HG03108 (cell line): ENCODE data around the gene METTL24.
"Not testable (repeated sequence)": the region's sequence is repeated elsewhere in the genome, so short reads cannot be mapped to it uniquely, and the experiment has no call there.

Experiments
- ATAC-seq: cut with Tn5 transposase; IDR thresholded peaks from one replicate; pipeline ENCODE4 v1.9.1; 2021; ENCODE audit warnings: moderate library complexity; ENCODE audit not compliant: unreplicated experiment

Gene METTL24

DNA sequence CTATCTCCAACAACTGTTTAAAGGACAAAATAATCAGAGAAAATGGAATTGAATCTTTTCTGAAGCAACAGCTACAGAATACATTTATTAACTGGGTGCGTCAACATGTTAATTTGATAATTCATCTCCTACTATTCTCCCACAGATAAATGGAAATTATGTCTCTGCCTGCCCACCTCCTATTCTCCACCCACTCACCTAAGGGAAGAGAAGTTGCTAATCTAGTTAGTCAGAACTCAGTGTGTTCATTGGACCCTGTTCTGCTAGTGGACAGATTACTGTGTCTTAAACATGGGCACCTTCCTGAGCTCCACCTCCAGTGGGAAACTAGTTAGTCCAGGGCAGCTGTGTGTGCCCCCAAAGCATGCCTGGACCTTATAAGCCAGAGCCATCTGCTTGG lies 41.0 kb downstream of the METTL24 start:
- ATAC-seq, result no peak

DNA sequence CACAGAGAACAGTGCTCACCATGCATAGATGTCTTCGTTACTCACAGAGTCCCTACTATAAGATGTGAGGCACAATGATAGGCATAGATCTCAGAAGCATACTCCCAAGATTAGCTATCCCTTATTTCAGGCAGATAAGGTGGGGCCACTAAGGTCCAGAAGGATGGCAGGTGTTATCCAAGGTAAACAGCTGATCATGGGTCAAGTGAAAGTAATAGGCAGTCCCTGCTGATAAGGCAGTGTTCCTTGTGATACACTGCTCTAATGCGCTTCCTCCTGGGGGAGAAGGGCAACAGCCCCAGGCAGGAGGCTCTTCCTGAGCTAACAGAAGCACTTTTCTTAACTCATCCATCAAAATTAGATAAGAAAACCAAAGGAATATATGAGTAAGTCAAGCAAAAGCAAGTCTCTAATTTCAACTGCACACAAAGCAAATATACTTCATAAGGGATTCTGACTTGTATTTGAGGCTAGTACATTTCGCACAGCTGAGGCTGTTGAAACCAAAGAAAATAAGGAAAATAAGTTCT lies 42.2 kb downstream of the METTL24 start:
- ATAC-seq, result no peak

DNA sequence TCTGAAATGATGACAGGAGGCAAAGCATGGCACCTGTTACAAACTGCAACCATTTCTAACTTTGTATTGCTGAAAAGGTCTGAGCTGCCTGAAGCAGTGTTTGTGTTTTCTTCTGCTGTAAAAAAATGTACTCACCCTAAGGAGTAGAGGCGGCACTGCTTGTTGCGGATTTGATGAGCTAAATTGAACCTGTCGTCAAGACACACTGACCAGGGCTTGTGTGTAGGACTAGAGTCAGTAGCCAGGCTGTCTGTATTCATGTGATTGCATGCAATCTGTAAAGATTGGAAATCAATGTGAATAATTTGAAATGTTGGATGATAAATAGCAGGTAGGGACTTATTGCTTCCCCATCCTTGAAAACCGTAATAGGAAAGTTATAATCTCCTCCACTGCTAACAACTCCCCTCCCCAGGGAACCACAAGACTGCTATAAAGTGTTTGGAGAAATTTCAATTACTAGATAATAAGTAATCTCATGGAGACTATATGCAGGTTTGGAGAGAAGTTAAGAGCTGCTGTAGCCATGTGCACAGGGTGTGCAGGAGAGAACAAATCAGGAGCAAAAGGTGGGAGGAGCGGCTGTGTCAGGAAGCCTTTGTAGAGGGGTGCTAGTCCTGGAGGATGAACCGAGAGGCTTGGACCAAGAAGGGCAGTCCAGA lies 42.8 kb downstream of the METTL24 start:
- no peak for ATAC-seq

DNA sequence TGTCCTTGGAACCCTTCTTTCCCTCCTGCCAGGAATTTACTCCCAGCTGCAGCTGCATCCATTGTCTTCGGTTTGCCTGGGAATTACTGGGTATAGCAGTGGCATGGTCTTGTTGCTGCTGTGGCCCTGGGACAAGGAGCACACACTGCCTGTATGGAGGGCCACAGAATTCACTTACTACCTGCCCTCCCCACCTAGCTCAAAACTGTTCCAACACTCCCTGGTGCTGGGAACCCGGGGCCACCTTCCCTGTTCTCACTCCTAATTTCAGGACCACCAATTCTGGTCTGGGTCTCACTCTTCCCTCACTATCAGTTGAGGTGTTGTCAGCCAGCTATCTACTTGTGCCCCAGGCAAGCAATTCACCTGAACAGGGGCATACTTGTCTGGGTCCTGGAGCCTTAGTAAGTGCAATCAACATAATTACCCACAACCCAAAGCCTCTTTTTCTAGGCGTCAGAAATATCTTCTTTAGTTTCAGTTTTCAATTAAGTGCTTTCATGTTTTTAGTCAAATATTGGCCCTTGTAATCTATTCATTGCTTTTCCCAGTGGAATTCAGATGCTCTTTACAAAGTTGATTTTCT lies 47.2 kb downstream of the METTL24 start:
- no peak for ATAC-seq

DNA sequence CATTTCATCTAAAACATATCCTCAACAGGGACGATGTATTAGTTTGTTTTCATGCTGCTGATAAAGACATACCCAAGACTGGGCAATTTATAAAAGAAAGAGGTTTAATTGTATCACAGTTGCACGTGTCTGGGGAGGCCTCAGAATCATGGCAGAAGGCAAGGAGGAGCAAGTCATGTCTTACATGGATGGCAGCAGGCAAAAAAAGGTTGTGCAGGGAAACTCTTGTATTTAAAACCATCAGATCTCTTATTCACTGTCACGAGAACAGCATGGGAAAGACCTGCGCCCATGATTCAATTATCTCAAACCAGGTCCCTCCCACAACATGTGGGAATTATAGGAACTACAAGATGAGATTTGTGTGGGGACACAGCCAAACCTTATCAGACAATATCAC lies 48.7 kb downstream of the METTL24 start:
- ATAC-seq, result not testable (repeated sequence)

DNA sequence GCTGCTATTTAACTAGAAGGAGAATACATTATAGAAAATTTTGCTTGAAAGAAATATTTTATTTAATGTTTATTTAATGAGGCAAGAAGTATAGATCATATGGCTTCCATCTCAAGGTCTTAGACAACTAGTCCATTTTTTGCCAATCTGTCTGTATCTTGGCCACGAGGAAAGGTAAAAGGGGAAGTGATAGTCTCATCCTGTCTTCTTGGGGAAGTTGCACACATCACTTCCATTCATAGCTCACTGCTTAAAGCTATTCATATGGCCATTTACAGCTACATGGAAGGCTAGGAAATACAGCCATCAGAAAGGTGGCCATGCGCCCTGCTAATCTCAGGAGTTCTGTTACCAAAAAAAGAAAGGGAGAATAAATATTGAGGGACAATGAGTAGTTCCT lies 50.8 kb downstream of the METTL24 start:
- no peak for ATAC-seq

DNA sequence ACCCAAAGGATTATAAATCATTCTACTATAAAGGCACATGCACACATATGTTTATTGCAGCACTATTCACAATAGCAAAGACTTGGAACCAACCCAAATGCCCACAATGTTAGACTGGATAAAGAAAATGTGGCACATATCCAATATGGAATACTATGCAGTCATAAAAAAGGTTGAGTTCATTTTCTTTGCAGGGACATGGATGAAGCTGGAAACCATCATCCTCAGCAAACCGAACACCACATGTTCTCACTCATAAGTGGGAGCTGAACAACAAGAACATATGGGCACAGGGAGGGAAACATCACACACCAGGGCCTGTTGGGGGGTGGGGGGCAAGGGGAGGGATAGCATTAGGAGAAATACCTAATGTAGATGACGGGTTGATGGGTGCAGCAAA lies 52.3 kb downstream of the METTL24 start:
- not testable (repeated sequence) for ATAC-seq

DNA sequence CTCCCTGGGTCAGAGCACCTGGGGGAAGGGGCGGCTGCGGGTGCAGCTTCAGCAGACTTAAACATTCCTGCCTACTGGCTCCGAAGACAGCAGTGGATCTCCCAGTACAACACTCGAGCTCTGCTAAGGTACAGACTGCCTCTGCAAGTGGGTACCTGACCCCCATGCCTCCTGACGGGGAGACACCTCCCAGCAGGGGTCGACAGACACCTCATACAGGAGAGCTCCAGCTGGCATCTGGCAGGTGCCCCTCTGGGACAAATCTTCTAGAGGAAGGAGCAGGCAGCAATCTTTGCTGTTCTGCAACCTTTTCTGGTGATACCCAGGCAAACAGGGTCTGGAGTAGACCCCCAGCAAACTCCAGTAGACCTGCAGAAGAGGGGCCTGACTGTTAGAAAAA lies 54.5 kb downstream of the METTL24 start:
- ATAC-seq, result not testable (repeated sequence)

DNA sequence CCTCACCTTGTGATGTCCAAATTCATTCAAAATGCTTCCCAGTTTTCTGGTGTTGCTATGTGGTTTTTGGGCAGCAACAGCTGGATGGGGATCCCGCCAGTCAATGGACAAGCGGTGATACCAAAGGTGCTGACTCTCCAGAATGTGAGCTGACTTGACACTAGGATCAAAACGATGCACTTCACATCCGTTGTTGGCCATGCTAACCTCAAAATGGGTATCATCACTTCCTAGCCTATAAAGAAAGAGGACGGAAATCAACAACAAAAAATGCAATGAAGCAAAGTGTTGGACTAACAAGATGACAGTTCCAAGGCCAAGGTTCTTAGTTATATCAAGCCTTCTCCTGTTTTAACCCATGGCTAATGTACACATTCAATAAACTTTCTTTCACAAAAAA lies 59.2 kb downstream of the METTL24 start:
- ATAC-seq, result no peak

DNA sequence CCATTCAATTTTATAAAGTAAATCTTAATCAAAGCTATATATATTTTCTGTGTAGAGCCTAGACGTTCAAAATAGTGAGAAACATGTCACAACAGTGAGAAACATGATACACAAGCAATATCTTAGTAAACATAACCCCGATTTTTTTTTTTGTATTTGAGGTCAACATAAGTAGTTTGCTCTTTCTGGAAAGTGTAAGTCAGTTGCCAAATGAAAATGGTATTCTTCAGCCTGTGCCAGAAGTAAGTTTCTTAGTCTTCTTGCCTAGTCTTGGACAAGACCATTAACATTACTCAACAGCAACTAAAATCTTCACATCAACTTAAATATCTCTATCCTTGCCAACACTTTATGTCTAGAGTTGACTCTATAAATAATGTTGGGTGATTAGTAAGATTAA lies 59.7 kb downstream of the METTL24 start:
- ATAC-seq, result no peak

DNA sequence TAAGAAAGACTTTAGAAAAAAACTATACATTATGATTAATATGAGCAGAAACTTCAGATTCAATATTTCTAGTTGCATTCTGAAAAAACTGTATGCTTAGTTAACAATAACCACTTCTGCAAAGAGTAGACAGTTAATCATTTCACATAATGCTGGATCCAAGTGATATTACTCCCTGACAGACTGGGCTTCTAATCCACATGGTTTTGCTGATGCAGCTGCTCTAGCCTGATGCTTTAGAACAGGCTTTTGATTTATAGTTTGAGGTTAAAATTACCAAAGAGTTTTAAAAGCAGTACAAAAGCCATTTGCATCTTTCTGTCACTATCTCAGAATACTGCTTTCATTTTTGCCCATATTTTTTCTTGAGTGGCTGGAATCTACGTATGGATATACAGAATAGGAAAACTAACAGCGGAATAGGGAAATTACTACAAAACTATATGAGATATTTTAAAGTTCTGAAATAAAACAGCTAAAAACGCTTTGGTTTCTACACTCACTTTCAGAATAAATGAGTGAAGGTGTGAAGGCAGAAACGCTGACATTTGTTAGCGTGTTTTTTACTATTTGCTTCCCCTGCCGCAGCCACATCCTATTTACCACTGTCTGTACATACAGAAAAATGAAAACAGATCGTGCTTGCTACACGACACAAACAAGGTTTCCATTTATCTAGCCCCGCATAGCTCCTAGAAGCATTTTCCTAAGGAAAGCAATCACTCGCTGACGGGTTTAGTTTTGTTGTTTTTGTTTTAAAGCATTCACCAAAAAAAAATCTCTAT lies 61.7 kb downstream of the METTL24 start:
- no peak for ATAC-seq

DNA sequence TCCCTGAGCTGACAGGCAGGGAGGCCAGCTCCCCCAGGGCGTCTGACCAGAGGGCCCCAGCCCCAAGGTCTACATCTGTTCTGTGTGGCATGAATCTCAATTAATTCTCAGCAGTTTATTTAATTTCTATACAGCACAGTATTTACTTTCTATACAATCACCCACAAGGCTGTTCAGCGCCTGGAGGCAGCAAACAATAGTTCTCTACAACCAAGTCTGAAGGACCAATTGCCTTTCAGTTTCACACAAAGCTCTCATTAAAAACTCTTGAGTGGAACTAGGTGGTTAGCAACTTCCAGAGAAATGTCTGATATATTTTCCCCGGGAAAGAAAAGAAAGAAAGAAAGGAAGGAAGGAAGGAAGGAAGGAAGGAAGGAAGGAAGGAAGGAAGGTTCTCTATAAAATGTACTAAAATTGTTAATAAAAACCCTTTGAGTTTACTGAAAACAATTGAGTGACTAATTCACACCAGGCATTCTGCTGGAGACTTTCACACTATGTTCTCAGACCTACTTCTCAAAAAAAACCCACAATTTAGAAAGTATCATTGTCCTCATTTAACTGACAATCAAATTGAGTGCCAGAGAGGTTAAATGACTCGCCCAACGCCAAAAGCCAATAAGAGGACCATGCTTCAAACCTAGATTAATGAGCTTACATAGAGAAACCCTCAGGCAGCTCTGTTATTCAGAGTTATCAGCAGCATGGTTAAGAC lies 62.5 kb downstream of the METTL24 start:
- ATAC-seq, result no peak

DNA sequence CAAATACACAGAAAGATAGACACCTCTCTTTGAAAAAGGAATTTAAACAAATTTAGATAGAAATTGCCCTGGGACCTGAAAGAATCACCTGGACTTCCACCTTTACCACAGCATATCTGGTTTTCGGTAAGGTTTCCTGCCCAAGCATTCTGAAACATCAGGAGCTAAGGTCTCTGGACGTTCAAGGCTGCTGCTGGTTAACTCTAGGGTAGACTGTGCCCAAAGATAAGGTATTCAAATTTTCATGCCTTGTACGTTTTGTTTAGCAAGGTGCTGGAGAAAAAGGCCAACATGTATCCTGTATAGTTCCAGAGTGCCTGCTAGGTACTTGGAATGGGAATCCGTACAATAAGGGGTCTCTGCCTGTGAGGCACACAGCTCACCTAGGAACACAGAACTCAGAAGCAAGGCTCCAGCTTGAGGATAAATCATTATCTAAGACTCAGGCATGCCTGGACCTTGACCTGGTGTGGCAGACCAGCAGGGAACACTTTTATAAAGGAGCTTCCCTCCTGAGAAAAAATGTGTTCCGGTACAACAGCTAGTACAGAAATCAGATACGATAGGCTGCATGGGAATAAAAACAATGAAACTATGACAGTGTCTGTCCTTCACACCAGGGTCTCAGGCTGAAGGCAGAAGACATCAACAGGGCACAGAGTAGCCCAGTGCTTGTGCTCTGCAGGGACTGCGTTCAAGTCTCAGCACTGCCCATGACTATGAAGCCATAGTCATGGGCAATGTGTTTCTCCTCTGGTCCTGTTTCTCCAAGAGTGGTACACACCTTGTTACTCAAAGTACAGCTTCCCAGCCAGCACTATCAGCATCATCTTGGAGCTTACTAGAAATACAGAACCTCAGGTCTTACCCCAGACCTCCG lies 70.4 kb downstream of the METTL24 start:
- ATAC-seq, result no peak

DNA sequence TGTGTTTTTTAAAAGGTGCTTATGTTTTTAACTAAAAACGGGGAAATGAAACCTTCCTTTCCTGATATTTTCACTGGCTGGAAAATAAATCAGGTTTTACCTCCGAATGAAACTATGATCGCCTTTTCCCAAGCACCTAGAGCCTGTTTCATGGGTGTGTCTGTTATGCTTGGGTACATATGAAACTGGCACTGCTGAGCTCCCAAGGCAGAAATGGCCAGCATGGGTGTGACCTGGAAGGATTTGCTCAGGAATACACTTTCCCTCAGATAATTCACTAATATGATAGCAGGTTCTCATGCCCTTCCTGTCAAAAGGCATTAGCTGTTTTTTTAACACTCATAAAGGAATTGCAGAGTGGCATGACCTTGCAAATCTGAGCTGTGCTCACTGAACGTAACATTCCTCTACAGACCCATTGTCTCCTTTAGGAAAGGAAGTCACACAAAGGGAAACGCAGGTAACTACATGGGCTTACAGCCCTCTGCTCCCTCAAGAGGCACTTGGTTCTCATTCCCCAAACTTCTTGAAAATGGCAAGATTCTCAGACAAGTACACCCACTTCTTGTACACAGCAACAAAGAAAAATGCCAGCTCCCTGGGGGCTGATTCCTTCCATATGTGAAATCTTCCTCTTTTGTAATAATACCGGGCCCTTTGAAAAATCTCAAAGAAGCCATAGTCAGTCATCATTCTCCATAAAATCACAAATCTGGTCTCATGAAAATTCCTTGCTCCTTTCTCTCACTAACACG lies 72.7 kb downstream of the METTL24 start:
- ATAC-seq, result no peak

DNA sequence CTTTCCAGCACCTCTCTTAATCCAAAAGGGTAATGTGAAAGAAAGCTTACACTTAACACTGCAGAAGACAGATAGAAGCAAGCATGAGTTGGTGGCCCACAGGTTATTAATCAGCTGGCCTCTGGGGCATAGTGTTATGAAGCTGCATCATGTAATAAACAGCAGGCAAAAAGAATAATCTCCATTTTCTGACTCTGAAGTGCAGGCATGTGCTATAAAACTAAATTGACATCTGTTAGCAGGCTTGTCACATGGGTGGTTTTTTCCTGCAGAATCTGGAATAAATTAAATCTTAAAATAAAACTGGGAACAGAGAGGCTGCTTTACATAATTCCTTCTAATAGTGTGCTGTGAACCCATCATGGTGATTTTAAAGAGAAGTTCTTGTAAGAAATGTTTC lies 73.3 kb downstream of the METTL24 start:
- ATAC-seq, result no peak

DNA sequence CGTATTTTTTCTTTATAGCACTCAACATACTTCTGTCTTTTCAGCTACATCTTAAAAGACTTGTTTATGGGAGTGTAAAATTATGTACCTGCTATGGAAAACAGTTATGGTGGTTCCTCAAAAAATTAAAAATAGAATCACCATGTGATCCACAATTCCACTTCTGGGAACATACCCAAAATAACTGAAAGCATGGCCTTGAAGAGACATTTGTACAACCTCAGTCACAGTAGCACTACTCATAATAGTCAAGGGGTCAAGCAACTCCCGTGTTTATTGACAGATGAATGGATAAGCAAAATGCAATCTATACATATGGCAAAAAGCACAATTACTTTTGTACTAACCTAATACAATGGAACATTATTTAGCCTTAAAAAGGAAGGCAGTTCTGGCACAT lies 74.5 kb downstream of the METTL24 start:
- no peak for ATAC-seq

DNA sequence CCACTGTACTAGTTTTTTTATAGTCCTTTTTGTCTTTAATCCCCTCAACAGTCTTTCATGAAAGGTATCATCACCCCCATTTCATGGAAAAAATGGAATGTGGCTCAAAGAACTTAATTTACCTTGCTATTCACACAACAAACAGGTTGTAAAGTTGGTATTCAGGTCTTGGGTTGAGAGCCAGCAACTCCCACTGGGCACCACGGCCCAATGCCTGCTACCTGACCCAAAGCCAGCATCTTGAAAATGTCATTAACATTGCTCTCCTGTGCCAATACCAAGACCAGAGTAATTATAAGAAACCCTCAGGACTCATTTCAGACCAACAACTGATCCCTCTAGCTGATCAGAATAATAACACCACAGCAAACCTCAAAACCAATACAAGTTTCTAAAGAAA lies 75.7 kb downstream of the METTL24 start:
- ATAC-seq, result no peak

DNA sequence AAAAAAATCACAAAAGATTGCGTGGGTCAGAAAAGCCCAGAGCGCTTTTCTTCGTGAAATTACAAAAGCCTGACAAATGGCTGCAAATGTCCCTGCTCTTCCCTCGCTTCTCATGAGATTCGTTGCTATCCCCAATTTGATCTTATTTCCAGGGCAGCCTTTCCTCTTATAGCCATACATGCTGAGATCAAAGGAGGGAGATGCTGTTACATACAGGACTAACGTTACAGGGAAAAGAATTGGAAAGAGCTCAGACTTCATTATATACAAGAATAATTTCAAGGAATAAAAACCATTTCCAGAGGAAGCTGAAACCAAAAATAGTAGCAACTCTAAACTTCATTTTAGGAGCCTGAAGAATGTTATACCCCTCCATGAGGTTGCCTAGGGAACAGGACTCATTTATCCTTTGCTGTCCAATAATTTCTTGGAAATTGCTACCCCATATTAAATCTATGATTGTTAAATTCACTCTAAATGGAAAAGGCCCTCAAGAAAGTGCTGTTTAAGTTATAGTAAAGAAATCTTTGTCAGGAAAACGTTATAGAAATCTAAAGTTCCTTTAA lies 81.0 kb downstream of the METTL24 start:
- ATAC-seq, result no peak

DNA sequence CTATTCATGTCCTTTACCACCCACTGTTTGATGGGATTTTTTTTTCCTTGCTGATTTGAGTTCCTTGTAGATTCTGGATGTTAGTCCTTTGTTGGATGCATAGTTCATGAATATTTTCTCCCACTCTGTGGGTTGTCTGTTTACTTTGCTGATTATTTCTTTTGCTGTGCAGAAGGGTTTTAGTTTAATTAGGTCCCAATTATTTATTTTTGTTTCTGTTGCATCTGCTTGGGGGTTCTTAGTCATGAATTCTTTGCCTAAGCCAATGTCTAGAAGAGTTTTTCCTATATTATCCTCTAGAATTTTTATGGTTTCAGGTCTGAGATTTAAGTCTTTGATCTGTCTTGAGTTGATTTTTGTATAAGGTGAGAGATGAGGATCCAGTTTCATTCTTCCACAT lies 85.4 kb downstream of the METTL24 start:
- not testable (repeated sequence) for ATAC-seq

DNA sequence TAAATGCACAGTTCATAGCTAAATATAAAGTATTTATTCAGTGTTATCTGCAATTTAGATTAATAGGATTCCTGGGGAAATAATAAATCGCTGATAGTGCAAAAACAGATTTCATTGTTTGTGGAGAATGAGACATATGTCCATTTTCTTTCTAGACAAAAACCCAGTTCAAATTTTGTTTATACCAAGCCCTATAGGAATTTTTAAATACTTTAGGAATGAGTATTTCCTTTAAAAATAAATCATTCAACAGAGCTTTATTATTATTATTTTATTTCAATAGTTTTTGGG lies 86.5 kb downstream of the METTL24 start:
- no peak for ATAC-seq
